Left lobe of liver (tissue), 2 donors: ENCODE results near the gene FAM43B. TPM values are rescaled to one million over a fixed set of nuclear protein-coding genes. Genes with fewer than 3 reads are reported as not detected.

Experiments
- ATAC-seq: fragments of 200-7000 bp; cut with Tn5 transposase; one replicate; pipeline ENCODE4 v1.9.1; 2020; ENCODE audit warnings: mild to moderate bottlenecking, moderate library complexity
- DNase-seq: peaks from one replicate; pipeline ENCODE4 v3.0.0-alpha.2; 2020; ENCODE audit warnings: low spot score
- total RNA-seq: library from RNA; stranded (reverse); gene quantifications from one replicate; pipeline ENCODE4 v1.2.1, GENCODE V29; 2021
- donor health status: DM: no; HTN: no; CAD: no; lungs with moderate emphysema.
- donor health status: DM: no; HTN: yes; CAD: no.

The FAM43B gene
- total RNA-seq, 1 donor from 2014 or later, result 0.35 TPM

DNA sequence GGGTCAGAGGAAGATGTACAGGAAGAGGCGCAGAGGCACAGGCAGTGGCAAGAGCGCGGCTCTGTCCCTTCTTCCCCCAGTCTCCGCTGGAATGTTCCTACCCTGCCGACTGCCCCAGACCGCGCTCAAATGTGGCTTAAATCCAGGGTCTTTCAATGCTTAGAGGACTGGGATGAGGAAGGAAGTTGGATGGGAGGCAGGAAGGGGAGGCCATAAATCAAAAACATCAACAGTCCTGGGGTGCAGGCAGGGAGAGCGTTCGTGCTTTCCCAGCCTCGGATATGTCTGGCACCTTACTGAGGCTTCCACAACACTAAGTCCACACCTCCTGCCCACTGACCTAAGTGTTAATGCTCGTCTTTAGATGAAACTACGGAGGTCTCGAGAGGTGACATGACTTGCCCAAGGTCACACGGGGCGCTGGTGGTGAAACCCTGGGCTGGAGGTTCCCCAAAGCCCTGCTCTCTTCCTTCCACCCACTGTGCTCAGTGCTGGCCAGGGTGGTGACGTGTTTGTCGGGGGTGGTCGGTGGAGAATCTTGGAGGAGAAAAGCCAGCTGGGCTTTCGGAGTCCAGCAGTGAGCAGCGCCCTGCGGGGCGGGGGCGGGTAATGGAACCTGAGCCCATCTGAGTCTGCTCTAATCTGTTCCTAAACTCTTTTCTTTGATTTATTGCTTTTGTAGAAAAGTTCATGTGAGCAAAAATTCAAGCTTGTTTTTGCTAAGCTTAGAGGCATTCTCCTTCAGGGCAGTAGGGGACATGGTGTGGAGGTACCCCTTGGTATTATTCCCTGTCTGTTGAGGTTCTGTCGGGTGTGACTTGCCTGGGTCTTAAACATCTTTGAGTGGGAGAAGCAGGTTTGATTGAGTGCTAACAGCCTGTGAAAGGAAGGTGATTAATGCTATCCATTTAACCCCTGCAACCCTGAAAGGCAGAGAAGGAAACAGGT lies 37.2 kb downstream of the FAM43B start:
- DNase-seq (peak; percentile 65), ATAC-seq (peak; percentile 18)

DNA sequence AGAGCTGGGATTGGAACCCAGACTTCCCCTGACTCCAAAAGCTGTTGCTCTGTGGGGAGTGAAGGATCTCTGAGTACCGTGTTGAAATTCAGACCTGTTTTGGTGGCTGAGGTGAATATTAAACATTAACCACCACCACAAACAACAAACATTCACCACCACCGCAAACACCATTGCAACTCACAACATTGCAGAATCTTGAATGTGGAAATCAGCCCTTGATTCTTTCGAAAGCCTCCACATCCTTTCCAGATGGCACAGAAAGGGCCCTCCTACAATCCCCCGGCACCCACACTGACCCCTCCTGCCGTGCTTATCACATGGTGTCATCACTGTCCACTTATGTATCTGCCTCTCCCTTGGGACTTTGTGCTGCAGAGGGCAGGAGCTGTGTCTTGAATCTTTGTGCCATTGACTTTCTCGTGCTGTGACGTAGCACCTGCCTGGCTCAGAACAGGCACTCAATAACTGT lies 38.0 kb downstream of the FAM43B start:
- DNase-seq, result peak; percentile 93
- peak; percentile 70 for ATAC-seq

DNA sequence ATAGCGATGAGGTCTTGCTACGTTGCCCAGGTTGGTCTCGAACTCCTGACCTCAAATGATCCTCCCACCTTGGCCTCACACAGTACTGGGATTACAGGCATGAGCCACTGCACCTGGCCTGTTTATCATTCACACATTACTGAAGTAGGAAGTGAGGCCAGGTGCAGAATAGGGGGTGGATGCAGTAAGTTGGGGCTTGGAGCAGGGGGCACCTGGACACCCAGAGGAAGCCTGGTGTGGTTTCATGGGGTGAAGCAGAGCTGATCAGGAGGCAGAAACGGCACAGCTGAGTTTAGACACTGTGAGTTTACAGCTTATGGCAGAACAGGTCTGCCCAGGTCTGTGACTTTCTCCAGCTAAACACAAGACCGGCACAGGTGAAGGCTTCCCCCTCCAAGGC lies 41.4 kb downstream of the FAM43B start:
- no peak for DNase-seq
- no peak for ATAC-seq

DNA sequence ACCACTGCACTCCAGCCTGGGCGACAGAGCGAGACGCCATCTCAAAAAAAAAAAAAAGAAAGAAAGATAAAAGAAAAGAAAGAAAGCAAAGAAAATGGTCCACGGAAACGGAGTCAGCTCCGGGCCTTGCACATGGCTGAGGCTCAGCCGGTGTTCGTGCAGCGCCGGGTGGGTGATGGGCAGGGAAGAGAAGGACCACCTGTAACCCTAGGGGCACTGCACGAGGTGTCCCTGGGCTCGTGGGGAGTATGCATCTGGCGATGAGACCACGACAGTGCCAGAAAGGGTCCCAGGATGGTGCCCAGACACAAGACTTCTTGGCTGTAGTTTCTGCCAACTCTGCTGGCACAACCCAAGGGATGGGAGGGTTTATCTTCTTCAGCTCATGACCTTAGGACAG lies 42.4 kb downstream of the FAM43B start:
- DNase-seq (no peak), ATAC-seq (no peak)

DNA sequence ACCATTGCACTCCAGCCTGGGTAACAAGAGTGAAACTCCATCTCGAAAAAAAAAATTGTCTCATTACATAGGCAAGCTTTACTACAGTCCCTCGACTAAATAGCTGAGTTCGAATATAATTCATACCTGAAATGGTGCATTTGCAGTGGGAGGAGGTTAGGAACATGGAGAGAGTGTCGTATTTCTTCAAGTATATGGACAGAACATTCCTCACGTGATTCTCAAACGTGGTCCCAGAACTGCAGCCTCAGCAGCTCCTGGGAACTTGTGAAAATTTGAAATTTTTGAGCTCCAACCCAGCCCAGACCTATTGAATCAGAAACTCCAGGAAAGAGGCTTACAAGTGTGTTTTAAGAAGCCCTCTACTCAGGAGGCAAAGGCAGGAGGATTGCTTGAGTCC lies 43.7 kb downstream of the FAM43B start:
- DNase-seq (no peak), ATAC-seq (no peak)

DNA sequence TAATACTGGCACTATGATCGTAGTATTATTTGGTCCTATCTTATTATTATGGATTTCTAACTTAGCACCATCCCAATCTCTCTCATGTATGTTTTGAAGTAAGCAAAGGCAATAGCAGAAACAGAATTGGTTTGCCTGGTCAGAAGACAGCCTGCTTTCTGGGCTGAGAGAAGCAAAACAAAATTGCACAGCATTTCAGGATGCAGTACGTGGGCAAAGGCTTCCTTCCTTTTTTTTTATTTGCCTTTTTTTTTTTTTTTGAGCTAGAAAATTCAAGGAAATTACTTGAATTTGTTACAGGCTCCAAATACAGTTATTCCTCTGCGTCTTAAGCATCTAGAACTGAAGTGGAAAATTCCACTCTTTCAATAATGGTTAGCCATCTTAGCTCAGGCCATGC lies 45.3 kb downstream of the FAM43B start:
- ATAC-seq (peak; percentile 23), DNase-seq (no peak)

DNA sequence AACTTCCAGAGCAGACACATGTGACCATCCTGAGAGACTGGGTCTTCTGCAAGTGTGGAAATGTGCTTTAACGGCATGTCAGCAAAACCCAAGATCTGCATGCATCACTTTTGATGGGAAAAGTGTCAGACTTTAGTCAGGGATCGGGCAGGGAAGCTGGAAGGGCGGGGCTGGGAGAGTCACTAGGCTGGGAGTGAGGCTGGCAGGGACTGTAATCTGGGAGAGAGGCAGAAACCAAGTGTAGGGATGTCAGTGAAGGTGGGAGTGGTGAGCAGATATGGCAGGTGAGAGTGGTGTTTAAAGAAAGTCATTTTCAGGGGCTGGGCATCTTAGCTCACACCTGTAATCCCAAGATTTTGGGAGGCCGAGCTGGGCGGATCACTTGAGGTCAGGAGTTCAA lies 47.8 kb downstream of the FAM43B start:
- DNase-seq, result no peak
- no peak for ATAC-seq

DNA sequence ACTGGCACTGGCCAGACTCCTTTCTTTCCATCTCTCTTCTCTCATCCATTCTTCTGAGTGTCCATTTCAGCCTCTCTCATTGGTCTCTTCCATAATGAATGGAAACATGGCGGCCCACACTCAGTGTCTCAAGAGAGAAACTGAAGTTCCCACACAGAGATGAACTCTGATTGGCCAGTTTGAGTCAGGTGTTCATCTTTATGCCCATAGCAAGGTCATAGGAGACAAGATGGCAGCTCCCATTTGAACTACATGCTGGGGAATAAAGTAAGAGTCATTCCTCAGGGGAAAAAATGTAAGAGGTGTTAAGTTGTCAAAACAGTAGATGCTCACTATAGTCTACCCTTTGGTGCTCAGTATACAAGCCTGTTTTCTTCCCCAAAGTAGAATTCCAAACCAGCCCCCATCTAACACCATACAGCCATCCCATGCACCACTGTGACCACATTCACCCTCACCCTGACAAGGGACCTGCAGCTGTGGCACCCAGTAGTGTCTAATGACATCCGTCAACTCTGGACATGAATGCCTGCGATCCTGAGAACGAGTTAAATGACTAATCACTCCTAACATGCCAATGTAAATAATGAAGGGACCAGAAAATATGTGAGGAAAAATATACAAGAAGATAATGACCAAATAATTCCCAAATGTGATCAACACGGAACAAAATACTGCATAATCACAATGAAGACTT lies 48.9 kb downstream of the FAM43B start:
- DNase-seq, result no peak
- ATAC-seq, result no peak

DNA sequence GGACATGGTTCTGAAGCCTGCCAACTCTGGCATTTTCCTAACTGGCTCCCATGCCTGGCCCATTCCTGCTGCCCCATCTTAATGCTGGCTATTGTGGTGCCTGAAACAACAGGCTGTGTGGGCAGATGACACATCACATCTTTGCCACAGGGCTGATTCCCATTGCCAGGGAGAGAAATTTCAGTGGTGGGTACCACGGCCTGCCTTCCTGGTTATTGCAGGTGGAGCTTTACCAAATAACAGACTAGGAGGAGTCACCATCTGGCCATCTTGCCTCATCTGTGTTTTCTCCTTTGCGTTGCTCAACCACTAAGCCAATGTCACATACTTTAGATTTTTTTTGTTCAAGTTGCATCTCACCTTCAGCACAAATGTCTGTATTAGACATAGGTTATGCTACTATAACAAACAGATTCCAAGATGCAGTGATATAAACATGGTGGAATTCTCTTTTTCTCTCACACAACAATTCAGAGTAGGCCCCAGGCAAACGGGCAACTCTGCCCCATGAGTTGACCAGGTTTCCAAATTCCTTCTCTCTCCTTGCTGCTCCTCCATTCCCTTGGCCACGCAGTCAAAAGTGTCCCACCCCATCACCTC lies 50.6 kb downstream of the FAM43B start:
- ATAC-seq, result no peak
- DNase-seq, result no peak

DNA sequence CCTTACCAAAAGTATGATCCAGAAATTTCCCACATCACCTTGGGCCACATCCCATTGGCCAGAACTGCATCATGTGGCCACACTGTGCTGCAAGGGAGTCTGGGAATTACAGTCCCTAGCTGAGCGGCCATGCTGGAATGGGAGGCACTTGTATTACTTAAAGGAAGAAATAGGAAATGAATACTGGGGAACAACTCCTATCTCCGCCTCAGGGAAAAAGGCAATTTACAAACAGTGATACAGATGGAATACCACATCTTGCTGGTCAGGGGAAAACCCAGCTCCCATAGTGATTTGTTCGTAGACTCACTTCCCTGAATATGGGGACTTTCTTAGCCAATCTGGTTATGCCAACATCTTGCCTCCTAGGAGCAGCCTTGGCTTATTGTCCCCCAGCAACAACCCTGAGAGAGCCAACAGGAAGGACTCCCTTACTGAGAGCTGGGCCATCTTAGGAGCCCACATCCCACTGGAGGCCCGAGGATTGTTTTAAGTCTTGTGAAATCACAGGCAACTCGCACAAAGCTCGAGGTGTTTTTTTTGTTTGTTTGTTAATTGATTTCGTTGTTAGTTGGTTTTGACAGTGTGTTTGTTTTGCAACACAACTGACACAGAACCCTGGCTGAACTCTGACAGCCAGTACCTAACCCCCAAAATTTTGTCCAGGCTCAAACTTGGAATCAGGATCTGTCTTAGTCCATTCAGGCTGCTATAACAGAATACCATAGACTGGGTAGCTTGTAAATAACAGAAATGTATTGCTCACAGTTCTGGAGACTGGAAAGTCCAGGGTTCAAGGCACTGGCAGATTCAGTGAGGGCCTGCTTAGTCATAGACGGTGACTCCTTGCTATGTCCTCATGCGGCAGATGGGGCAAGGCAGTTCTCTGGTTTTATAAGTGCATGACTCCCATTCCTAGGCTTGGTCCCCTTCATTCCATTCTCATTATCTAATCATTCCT lies 51.4 kb downstream of the FAM43B start:
- ATAC-seq, result peak; percentile 69

More for the DNA sequence above, 51.4 kb downstream of the FAM43B start:
- peak; percentile 53 for DNase-seq

Other genes starting within 250 kb of the FAM43B start
- 27.4 TPM for gene CAMK2N1, start 66.4 kb upstream of the FAM43B start, total RNA-seq
- 16.9 TPM for gene MUL1, start 44.4 kb upstream of the FAM43B start, total RNA-seq
- 29.7 TPM for gene CDA, start 36.5 kb downstream of the FAM43B start, total RNA-seq
- 90.5 TPM for gene PINK1, start 80.9 kb downstream of the FAM43B start, total RNA-seq
- 104 TPM for gene DDOST, start 108.8 kb downstream of the FAM43B start, total RNA-seq
- gene KIF17, start 165.4 kb downstream of the FAM43B start, total RNA-seq, result 1.5 TPM
- 0.30 TPM for gene SH2D5, start 180.1 kb downstream of the FAM43B start, total RNA-seq
- 71.9 TPM for gene HP1BP3, start 234.7 kb downstream of the FAM43B start, total RNA-seq